ENCODE results near the gene BABAM2.
A peak's percentile ranks its signal among the peaks of the same experiment; 100 is the strongest.

The BABAM2 gene

DNA sequence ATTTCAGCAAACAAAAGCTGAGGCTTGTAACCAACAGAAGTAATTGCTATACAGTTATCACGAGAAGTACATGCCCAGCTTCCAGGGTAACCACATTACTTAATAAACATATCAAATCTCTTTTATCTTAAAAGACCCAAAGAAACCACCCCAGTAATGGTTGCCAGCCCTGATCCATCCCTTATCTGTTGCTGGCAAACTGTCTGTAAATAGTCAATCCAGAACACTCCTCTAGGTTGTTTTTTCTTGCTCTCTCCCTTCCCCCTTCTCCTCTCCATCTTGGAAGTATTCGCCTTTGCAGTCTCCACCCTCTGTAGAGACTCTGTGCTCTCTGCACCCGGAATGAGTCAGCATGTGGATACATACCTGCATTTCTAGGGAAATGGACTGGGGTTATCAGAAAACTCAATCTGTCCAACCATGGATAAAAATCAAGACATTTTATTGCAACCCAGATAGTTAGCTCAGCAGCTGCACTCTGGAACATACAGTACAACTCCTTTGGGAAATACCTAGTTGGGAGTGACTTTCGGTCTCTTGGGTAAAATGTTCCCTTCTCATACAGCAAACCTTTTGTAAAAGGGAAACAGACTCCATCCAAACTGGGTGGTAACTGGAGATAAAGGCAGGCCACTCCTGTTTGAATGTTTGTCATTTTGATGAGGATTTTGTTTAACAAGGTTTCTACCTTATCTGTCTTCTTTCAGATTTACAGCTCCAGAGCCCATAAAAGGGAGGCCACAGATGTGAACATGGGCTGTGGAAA, 378.7 kb downstream of the BABAM2 start:
- DNase-seq, result peak; percentile 50

DNA sequence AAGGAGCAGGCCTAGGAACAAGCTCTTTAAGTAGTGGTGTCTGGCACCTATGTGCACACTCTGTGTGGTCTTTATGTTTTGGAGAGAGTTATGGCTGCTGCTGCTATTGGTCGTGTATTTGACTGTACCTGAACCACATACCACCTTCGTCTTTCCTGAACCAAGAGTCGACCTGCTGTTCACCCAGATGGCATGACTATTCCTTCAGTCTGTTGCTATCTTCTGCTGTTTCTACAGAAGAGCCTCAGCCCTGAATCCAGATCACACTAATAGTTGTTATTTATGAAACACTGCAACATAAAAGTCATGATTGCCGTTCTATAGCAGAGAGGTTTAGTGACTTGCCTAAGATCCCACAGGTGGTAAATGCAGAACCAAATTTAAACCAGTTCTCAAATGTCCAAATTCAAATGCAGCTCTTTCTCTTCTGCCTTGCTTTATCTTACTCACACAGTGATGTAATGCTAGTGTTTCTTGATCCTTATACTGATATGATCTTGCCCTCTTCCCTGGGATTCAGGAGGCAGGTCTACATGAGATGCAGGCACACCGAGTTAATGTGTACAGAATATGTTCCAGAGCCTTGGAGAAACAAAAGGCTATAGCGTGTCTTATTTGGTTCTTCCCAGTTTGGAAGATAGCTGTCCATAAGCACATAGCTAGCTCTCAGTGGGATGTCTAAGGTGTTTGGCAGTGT, 380.1 kb downstream of the BABAM2 start:
- no peak for DNase-seq

DNA sequence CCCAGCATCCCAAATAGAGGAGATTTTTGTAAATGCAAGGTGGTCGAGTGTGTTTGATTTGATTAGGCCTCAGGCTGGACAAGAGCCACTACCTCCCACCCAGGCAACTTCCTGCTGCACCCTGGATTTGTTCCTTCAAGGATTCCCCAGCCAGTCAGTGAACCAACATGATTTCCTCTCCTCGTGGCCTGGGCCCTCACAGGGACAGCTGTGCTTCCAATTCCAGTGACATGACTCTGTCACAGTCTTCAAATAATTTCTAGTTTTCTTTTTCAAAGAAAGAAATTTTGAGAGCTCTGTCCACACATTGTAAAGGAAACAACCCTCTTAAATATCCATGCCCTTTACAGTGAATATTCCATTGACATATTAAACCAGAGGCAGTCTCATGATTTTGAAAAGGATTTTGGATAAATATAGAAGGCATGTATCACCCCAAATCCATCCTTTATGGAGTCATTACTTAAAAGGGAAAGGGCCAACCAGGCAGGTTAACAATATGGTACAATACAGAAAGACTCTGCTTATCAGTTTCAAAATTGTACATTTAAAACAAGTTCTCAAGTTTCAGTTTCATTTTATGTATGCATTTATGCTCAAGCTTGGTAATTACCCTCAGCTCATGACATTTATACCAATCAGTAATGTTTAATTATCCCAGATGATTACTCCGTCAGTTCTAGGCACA, 380.8 kb downstream of the BABAM2 start:
- no peak for DNase-seq

DNA sequence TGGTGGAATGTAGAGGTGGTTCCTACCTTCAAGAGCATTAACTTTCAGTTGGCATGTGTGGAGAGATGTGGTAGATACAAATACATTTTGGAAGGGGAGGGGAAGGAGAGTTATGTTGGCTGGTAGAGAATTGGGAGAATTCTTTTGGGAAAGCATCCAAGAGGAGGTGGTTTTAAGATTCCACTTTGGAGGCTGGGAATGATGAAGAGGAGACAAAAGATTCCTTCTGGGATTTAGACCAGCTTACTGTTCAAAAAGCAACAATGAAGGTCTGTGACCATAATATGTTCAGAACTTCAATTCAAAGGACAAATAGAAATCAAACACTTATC, 381.4 kb downstream of the BABAM2 start:
- DNase-seq, result no peak

DNA sequence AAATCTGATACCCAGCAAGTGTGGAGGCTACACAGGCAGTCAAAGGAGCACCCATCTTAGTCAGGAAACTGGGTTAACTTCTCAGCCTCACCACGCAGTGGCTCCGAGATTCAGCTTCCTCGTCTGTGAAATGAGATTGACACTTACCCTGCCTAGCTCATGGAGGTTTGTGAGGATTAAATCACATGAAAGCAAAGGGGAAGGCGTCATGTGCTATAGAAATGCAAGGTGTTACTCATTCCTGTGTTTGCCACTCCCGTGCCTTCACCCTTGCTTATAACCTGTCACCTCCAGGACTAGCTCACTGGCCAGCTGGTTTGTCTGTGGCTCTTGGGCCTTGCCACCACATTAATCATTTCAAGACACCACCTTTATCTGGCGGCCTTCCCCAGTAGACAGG, 383.2 kb downstream of the BABAM2 start:
- no peak for DNase-seq

DNA sequence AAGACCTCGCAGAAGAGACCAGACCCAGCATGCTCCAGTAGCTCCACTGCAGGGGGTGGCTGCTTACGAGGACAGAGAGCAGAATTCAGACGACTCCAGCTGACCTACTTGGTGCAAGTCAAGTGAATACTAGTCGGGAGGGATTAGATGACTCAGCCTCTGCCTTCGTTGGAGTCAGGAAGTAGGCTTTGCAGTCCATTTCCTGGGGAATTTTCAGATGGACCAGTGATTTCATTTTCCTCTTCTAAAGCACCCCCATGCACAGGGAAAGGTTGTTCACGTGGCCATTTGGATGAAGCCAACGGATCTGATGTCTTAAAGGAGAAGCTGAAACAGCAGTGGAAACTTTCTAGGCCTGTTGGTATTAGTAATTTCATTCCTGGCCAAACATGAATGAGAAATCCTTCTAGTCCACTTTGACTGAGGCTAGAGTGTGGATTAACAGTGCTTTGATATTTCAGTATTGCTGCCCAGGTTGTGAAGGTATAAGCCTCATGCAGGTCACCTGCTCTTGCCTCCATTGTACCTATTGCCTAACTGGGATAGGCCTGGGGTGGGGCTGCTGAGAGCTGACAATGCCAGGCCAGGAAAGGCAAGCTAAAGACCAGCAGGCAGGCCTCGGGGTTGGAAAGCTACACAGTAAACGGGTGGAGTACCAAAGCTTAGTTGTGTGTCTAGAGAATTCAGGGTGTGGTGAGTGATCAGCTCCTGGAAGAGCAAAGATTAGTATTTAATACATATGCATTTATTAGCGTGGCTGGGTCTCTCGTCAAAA, 384.6 kb downstream of the BABAM2 start:
- peak; percentile 96 for DNase-seq

DNA sequence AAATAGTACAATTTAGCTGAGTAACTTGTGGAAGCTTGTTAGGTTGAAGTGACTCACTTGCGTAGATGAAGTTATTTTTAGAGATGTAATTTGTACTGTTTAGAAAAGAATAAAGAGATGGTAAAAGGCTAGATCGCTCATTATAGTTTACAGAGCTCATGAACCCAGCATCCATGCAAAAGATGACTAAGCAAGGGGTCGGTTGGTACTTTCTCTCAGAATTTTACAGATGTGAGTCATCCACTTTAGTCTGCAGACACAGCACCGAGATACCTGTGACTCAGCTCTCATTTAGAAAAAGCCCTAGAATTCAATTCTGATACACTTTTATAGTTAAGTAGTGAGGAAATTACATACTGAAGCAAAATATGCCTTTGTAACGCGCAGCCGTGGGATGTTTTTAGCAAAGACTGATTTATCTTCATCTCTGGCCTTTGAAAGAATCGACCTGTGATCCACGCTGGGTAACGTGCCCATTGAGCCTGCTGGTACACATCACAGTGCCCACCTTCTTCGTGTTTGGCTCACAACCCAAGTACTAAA, 385.6 kb downstream of the BABAM2 start:
- peak; percentile 98 for DNase-seq

DNA sequence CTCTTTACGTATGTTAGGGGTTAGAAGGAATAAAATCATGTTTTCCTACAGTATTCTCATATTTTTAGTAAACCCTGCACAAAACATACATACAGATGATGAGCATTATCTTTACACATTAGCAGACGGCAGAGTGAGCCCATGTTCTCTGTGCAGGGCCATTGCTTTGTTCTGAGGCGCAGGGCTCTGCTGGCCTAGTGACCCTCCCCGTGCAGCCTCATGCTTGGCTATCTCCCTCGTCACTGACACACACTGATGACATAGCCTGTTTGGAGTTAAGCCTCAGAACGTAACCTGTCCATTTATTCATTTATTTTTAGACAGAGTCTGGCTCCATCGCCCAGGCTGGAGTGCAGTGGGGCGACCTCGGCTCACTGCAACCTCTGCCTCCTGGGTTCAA, 386.3 kb downstream of the BABAM2 start:
- DNase-seq, result no peak

DNA sequence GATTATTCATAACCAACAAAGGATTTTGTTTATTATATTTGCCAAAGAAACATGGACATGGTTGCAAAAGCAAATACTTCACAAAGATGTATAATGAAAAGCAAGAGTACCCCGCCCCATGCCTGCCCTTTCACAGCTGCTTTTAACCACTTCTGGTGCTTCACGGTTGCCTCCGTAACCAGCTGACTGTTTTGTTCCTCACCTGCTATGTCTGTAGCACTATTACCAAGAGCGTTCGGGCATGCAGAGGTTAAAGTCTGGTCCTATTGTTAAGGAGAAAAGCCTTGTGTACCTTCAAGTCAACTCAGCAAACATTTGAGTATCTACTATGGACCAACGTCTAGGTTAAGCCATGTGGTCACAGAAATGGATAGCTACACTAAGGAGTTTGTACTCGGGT, 386.9 kb downstream of the BABAM2 start:
- no peak for DNase-seq

DNA sequence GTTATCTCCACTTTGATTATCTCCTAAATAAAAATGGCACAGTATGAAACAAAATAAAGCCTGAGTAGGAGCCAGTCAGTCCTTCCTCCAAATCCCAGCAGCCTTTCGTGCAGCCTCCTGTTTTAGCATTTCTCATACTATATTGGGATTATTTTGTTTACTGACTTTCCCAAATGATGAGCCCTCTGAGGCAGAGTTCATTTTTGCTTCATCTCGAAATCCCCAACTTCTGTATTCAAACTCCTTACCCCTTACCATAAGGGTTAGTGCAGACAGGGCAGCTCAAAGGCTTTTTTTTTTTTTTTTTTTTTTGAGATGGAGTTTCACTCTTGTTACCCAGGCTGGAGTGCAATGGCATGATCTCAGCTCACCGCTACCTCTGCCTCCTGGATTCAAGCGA, 388.8 kb downstream of the BABAM2 start:
- no peak for DNase-seq

DNA sequence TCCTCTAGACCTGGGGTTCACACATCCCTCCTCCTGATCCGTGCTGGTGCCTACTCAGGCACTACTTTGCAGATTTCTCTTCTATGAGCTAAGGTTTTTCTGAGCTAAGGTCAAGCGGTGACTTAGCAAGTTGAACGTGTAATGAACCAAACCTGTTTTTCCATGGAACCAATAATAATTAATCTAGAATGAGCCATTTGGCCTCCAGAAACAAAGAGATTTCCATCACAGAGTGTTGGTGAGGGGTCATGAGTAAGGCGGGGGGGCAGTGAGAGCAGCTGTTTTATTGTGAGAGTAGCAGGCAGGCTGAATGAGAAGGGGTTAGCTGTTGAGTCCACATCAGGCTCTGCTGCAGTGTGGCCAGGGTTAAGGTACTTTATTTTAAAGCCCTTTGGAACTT, 390.1 kb downstream of the BABAM2 start:
- no peak for DNase-seq

DNA sequence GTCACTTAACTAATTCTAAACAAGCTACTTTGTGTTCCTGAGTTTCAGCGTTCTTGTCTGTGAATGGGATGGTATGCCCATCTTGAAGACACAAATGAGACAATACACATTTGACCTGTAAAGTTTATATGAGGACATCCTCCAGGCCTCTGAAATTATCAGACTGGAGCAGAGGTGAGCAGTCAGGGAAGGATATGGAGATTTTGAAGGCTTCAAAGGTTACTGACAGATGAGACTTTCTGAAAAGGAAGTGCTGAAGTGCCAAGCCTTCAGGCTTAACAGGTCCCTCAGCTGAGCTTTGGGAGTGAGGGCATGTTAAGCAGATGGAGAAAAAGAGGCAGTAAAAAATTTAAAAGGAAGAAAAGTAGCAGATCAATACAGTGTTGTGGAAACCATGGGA, 391.2 kb downstream of the BABAM2 start:
- DNase-seq, result no peak

DNA sequence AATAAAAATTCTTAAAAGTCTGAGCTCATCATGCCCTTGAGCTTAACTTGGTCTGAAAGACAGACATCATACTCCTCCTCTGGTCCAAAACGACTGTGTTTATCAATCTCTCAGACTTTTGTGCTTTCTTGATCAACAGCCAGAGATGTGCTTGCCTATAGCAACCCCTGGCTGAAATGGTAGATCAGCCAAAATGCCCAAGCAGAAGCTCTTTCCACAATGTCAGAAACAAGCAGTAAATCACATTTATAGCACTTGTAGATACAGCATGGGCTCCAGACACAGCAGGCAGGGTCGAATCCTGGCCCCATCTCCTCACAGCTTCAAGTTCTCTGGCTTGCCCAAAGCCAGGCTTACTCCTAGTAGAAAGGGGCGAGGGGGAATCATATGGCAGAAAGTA, 391.7 kb downstream of the BABAM2 start:
- no peak for DNase-seq

DNA sequence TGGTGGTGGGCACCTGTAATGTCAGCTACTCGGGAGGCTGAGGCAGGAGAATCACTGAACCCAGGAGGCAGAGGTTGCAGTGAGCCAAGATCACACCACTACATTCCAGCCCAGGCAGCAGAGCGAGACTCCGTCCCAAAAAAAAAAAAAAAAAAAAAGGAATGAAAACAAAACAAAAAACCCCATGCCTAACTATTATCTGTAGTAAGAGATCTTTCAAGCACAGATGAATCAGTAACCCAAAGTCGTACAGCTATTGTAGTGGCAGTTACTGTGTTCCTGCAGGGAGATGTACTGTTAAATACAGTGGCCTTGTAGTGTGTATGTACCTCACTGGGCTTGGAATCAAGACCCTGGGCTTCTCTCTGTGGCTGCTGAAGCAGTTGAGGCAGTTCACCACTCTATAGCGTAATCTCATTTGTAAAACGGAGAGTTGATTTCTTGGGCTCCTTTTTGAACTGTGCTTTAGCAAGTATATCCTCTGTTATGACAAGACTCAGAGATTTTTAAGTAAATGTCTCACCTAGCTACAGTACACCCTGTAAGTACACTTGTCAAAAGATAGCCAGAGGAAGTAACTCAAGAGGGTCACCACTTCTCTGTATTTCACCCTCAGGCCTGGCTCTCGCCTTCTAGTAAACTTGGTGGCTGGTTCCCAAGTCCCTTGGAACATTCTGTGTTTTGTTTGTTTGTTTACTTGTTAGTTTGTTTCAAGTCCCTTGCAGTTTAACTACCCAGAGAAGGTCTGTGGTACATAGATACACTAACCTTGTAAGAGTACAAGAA, 392.5 kb downstream of the BABAM2 start:
- no peak for DNase-seq

DNA sequence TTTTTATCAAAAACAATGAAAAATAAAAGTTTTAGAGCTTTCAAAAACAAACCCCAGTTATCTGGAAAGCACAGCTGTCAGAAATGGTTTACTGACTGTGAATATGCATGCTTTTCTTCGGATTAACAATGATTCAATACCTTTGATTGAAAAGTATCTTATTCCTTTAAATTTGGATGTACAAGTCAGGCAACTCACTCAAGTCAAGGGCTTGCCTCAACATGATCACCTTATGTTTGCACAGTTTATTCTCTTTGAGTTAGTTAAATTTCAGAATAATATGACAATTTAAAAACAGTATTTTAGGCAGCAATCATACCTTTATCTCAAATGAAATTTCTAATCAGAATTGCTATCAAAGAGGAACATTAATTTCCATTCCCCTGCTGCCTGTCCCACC, 393.3 kb downstream of the BABAM2 start:
- no peak for DNase-seq

DNA sequence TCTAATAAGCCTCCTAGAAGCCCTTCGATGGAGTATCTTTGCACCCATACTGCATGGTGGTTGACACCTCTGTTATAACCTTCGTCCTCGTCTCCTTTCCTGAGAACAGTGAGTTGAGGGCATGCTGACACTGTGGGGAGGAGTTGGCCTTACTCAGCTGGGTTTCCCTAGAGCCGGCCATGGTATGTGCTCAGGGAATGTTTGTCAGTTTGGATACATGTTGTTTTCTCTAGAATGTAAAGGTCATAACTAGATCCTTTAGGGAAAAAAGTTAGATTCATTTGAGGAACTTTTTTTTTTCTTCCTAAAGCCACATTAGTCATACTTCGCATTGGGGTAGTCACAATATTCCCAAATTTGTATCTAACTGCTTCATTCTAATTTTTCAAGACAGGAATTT, 396.1 kb downstream of the BABAM2 start:
- peak; percentile 53 for DNase-seq

DNA sequence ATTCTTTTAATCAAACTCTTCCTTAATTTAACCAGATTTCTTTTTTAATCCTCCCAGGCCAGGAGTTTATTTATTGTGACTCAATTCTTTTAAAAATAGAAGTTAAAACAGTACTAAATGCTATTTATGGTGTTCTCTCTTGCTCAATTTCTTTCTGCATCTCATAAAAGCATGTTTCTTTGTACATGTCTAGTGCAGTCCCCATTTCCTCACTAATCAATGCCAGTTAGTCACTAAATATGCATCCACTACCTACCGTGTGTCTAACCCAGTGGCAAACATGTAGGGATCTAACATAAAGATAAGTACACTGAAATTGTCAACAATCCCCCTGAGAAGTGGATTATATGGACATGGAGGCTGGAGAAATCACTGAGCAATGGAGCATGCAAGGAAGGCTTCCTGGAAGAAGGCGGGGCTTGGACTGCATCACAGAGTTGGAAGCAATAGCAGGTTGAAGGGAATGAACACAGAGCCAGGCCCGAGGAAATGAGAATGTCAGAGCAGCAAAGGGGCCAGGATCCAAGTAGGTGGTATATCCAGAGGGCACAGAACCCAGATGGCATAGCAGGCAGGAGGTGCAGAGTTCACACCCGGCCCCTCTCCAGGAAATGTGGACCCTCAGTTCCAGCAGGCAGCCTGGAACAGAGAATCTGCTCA, 396.9 kb downstream of the BABAM2 start:
- DNase-seq, result no peak

DNA sequence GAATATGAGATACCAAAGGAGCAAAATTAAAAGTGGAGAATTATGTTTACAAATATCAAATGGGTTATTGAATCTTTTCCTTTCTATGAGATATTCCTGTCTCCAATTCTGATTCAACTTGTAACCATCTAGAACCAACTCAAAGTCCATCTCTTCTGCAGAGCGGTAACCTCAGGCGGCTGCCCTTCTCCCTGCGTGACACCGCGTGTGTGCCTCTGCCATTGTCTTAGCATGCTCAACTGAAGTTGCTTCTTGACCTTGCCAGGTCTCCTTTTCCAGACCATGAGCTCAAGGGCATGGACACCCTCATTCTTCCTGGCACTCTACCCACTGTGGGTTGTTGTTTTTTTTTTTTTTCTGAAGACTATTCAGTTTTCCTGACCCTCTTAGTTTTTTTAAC, 398.1 kb downstream of the BABAM2 start:
- DNase-seq, result no peak

DNA sequence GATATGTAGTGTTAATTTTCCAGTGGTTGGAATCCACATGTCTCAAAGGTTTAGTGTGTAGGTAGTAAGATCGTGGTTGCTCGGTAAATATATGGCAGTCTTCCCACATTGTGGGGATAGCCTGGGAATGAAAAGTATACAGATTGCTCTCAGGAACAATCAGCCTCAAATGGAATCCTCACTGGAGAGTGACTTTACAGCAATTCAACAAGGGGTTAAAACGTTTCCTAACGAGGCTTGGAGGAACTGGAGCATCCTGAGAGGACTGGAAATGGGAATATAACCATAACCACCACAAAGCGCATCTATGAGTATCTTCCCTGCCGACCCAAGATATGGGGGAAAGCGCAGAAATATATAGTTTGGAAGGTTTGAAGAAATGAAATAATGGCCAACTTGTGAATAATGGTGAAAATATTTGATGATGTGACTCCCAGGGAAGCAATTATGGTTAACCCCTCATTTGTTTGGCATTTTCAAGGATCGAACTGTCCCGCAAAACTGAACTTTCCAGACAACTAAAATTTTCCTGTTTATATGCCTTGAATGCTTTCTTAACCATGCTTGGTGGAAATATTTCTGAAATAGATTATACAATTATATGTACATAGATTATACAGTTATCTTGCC, 401.4 kb downstream of the BABAM2 start:
- DNase-seq, result peak; percentile 70

DNA sequence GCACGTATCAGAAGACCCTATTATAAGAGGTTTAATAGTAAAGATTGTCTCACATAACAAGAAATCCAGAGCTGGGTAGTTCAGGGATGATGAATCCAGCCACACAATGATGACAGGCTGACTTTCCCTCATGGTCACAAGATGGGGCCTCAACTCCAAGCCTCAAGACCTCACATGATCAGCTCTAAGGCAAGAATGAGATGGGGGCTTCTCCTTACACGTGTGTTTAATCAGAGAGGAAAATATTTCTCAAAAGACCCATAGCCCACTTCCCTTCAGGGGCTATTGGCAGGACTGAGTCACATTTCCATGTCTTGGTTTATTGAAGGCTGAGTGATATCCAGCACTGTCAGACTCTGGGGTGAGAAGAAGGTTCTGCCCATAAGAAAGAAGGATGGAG, 402.0 kb downstream of the BABAM2 start:
- DNase-seq, result peak; percentile 63

DNA sequence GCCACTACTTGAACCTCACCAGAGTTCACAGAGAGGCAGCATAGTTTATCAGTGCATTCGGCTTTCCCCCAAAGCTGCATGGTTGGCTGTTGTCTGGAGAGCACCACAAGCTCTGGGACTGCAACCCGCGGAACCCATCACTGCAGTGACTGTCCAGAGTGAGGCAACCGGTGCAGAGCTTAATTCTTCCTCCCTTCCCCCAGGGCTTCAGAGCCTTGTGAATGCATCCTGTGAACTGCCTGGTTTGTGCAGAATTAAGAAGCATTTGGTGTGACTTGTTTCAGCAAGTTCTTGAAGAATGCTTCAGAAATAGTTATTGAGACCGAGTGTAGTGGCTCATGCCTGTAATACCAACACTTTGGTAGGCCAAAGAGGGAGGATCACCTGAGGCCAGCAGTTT, 402.9 kb downstream of the BABAM2 start:
- peak; percentile 48 for DNase-seq
